H9 (cell line): Measurements from ENCODE around the gene TFB1M. TPM values are rescaled to one million over a fixed set of nuclear protein-coding genes. Genes with fewer than 3 reads are reported as not detected.

Experiments used
- DNase-seq: peaks from one replicate; pipeline ENCODE4 v3.0.0-alpha.2; 2017
- H2AFZ ChIP-seq: one replicate; pipeline ENCODE4 v1.6.1; 2013; ENCODE audit warnings: mild to moderate bottlenecking, low read length, control low read depth, moderate library complexity
- H2AK5ac ChIP-seq: 2 replicates; pipeline ENCODE4 v1.6.1; 2013; ENCODE audit warnings: low read length, control low read depth, mixed read lengths; ENCODE audit not compliant: insufficient read length
- H2BK120ac ChIP-seq: one replicate; pipeline ENCODE4 v1.6.1; 2013; ENCODE audit warnings: low read depth, mild to moderate bottlenecking, low read length, control low read depth, inconsistent platforms; ENCODE audit not compliant: poor library complexity, severe bottlenecking
- H2BK12ac ChIP-seq: 2 replicates; pipeline ENCODE4 v1.6.1; 2013; ENCODE audit warnings: low read length, control low read depth, mixed read lengths, low read depth; ENCODE audit not compliant: insufficient read length
- H2BK15ac ChIP-seq: 2 replicates; pipeline ENCODE4 v1.6.1; 2013; ENCODE audit warnings: low read depth, low read length, control low read depth
- H2BK20ac ChIP-seq: one replicate; pipeline ENCODE4 v1.6.1; 2013; ENCODE audit warnings: low read depth, mild to moderate bottlenecking, low read length, control low read depth, inconsistent platforms; ENCODE audit not compliant: poor library complexity, severe bottlenecking
- H2BK5ac ChIP-seq: 2 replicates; pipeline ENCODE4 v1.6.1; 2013; ENCODE audit warnings: low read length, control low read depth, mixed read lengths; ENCODE audit not compliant: insufficient read length
- H3K14ac ChIP-seq: 2 replicates; pipeline ENCODE4 v1.6.1; 2013; ENCODE audit warnings: low read length, control low read depth; ENCODE audit not compliant: insufficient read depth
- H3K18ac ChIP-seq: 2 replicates; pipeline ENCODE4 v1.6.1; 2013; ENCODE audit warnings: low read depth, mild to moderate bottlenecking, mixed read lengths, low read length, control low read depth; ENCODE audit not compliant: insufficient read length
- H3K23ac ChIP-seq: 2 replicates; pipeline ENCODE4 v1.6.1; 2013; ENCODE audit warnings: low read length, control low read depth, mixed read lengths, low read depth; ENCODE audit not compliant: insufficient read length
- H3K23me2 ChIP-seq: 2 replicates; pipeline ENCODE4 v1.6.1; 2013; ENCODE audit warnings: low read depth, mild to moderate bottlenecking, mixed read lengths, low read length, control low read depth; ENCODE audit not compliant: insufficient read length, poor library complexity, severe bottlenecking
- H3K27ac ChIP-seq: 2 replicates; pipeline ENCODE4 v1.5.1; 2013; ENCODE audit warnings: low read length, control low read depth, mixed read lengths, low read depth; ENCODE audit not compliant: insufficient read length
- H3K27me3 ChIP-seq: 2 replicates; pipeline ENCODE4 v1.6.1; 2013; ENCODE audit warnings: low read length, control low read depth, inconsistent platforms; ENCODE audit not compliant: insufficient read depth
- H3K4ac ChIP-seq: 2 replicates; pipeline ENCODE4 v1.6.1; 2013; ENCODE audit warnings: low read depth, mild to moderate bottlenecking, control low read depth, inconsistent platforms, low read length, moderate library complexity
- H3K4me1 ChIP-seq: 2 replicates; pipeline ENCODE4 v1.6.1; 2013; ENCODE audit warnings: low read length, control low read depth, inconsistent platforms; ENCODE audit not compliant: insufficient read depth
- H3K4me2 ChIP-seq: 2 replicates; pipeline ENCODE4 v1.6.1; 2013; ENCODE audit warnings: low read length, control low read depth, mixed read lengths; ENCODE audit not compliant: insufficient read length, insufficient read depth
- H3K56ac ChIP-seq: 2 replicates; pipeline ENCODE4 v1.6.1; 2013; ENCODE audit warnings: low read depth, mild to moderate bottlenecking, mixed read lengths, low read length, control low read depth; ENCODE audit not compliant: insufficient read length
- H3K79me1 ChIP-seq: 2 replicates; pipeline ENCODE4 v1.6.1; 2013; ENCODE audit warnings: low read depth, mild to moderate bottlenecking, moderate library complexity, low read length, control low read depth, inconsistent platforms; ENCODE audit not compliant: insufficient read depth, poor library complexity, severe bottlenecking
- H3K79me2 ChIP-seq: 2 replicates; pipeline ENCODE4 v1.6.1; 2013; ENCODE audit warnings: low read length, control low read depth, inconsistent platforms; ENCODE audit not compliant: insufficient read depth
- H3K9ac ChIP-seq: 2 replicates; pipeline ENCODE4 v1.6.1; 2013; ENCODE audit warnings: low read length, control low read depth, mixed read lengths; ENCODE audit not compliant: insufficient read length; ENCODE audit errors: extremely low read depth
- H3K9me3 ChIP-seq: one replicate; pipeline ENCODE4 v1.6.1; 2013; ENCODE audit warnings: low read depth, low read length, inconsistent platforms; ENCODE audit not compliant: control insufficient read depth
- H3T11ph ChIP-seq: one replicate; pipeline ENCODE4 v1.6.1; 2013; ENCODE audit warnings: mild to moderate bottlenecking, low read length, control low read depth, inconsistent platforms
- H4K20me1 ChIP-seq: one replicate; pipeline ENCODE4 v1.6.1; 2013; ENCODE audit not compliant: control insufficient read depth, insufficient read length, insufficient read depth
- H4K5ac ChIP-seq: 2 replicates; pipeline ENCODE4 v1.6.1; 2013; ENCODE audit warnings: low read depth, mild to moderate bottlenecking, mixed read lengths, low read length, control low read depth; ENCODE audit not compliant: insufficient read length
- H4K8ac ChIP-seq: replicated peaks from 2 replicates; pipeline ENCODE4 v1.6.1; 2013; ENCODE audit warnings: low read length, control low read depth, mixed read lengths, low read depth; ENCODE audit not compliant: insufficient read length
- H4K91ac ChIP-seq: 2 replicates; pipeline ENCODE4 v1.6.1; 2013; ENCODE audit warnings: low read depth, mild to moderate bottlenecking, moderate library complexity, mixed read lengths, low read length, control low read depth; ENCODE audit not compliant: insufficient read length
- H3K27ac Mint-ChIP-seq, 3 experiments: 2 replicates in 2 of 3; 3 replicates in 1 of 3; pipeline ENCODE4 v1.8.0; 2020 to 2021; ENCODE audit warnings: mixed read lengths in 3 of 3, mild to moderate bottlenecking in 1 of 3, moderate library complexity in 1 of 3
- H3K27me3 Mint-ChIP-seq: 2 replicates; pipeline ENCODE4 v1.8.0; 2021; ENCODE audit warnings: low read depth, mild to moderate bottlenecking, moderate library complexity, mixed read lengths
- H3K36me3 Mint-ChIP-seq, 3 experiments: 2 replicates in 2 of 3; 3 replicates in 1 of 3; pipeline ENCODE4 v1.8.0; 2020 to 2021; ENCODE audit warnings: low read depth in 3 of 3, mixed read lengths in 3 of 3; ENCODE audit not compliant: insufficient read depth in 1 of 3
- H3K4me1 Mint-ChIP-seq, 2 experiments: 2 replicates each; pipeline ENCODE4 v1.8.0; 2020; ENCODE audit warnings: mixed read lengths in 2 of 2
- H3K4me3 Mint-ChIP-seq, 2 experiments: 2 replicates in 1 of 2; 3 replicates in 1 of 2; pipeline ENCODE4 v1.8.0; 2020 to 2021; ENCODE audit warnings: mild to moderate bottlenecking in 2 of 2, mixed read lengths in 2 of 2, moderate library complexity in 1 of 2
- H3K9me3 Mint-ChIP-seq, 2 experiments: 2 replicates in 1 of 2; 3 replicates in 1 of 2; pipeline ENCODE4 v1.8.0; 2020; ENCODE audit warnings: mild to moderate bottlenecking in 2 of 2, mixed read lengths in 2 of 2, moderate library complexity in 1 of 2
- CTCF ChIP-seq: fragments of 200-600 bp; sonication (generic); conservative IDR thresholded peaks from 3 replicates; pipeline ENCODE4 v1.8.0; 2021; ENCODE audit warnings: antibody characterized with exemption, mild to moderate bottlenecking
- WGBS: extraction: QIAGEN DNeasy Blood & Tissue Kit; methylation state at CpG from one replicate; pipeline ENCODE4 v1.1.7; 2013; ENCODE audit warnings: missing lambda C conversion rate, low lambda C conversion rate, mixed read lengths; ENCODE audit not compliant: insufficient read length; ENCODE audit errors: extremely low coverage; 5-methylcytosine and 5-hydroxymethylcytosine counted together
- total RNA-seq: library from RNA; stranded (reverse); gene quantifications from 2 replicates; pipeline ENCODE4 v1.2.1, GENCODE V29; 2021

TFB1M gene
- total RNA-seq, 1 experiment from 2014 or later, result 28.6 TPM

- Histone ChIP-seq H4K20me1 (no peaks in the 10 kb centered on the region), H3T11ph (no peak overlapping the region), H3K79me2 (no peaks in the 10 kb centered on the region), H2BK5ac (no peak overlapping the region), H3K18ac (no peak overlapping the region), H2AFZ (no peak overlapping the region), H2BK120ac (no peak overlapping the region), H2BK12ac (no peak overlapping the region), H3K79me1 (no peaks in the 10 kb centered on the region), H3K23me2 (no peaks in the 10 kb centered on the region), H4K91ac (no peak overlapping the region), H3K27me3 (no peaks in the 10 kb centered on the region), H3K9ac (no peak overlapping the region), H3K23ac (no peak overlapping the region), H2AK5ac (no peak overlapping the region), H3K27ac (no peak overlapping the region), H2BK20ac (no peak overlapping the region), H4K8ac (no peak overlapping the region), H3K4ac (no peak overlapping the region), H3K9me3 (no peaks in the 10 kb centered on the region), H3K14ac (no peak overlapping the region), H4K5ac (no peak overlapping the region), H2BK15ac (no peak overlapping the region), H3K4me1 (peaks cover 2% of the 10 kb centered on the region; the same call in 1 of the 2 replicates), H3K4me2 (no peak overlapping the region), H3K56ac (no peak overlapping the region)
- Mint-ChIP-seq H3K9me3 (no peaks in the 10 kb centered on the region), H3K27me3 (no peaks in the 10 kb centered on the region), H3K4me3 (no peak overlapping the region), H3K36me3 (peaks cover 20 to 56% (median 48%) of the 10 kb centered on the region in 3 experiments; a peak in 6 of 7 replicates), H3K4me1 (peaks cover 37 to 45% of the 10 kb centered on the region in 2 experiments), H3K27ac (no peak overlapping the region)
- TF ChIP-seq CTCF, result no peak
- no peak for DNase-seq
- WGBS, result no CpG with 5 or more reads among the region's 9 CpGs
These were observed 56.5 kb downstream of the TFB1M start for GRCh38 chr6:155257796-155258195.
